Esophagus squamous epithelium (tissue), 5 donors: Measurements from ENCODE around the gene APOL3. TPM values are rescaled to one million over a fixed set of nuclear protein-coding genes. Genes with fewer than 3 reads are reported as not detected.
"Not testable (repeated sequence)": the region's sequence is repeated elsewhere in the genome, so short reads cannot be mapped to it uniquely, and the experiment has no call there.

Experiments used
- DNase-seq: peaks from one replicate; lab custom pipeline; 2025; lab: John Stamatoyannopoulos, UW
- H3K27ac ChIP-seq, 4 donors: fragments of 200-600 bp; sonication (generic); one replicate each; pipeline ENCODE4 v1.5.1; 2016 to 2019; ENCODE audit warnings: mild to moderate bottlenecking in 1 of 4
- H3K27me3 ChIP-seq, 4 donors: fragments of 200-600 bp; sonication (generic); 1 replicate in 3 of 4; 2 replicates in 1 of 4; pipeline versions ENCODE4 v1.5.1 to v1.6.0; 2017 to 2021; ENCODE audit warnings: antibody characterized with exemption in 1 of 4
- H3K36me3 ChIP-seq, 3 donors: fragments of 200-600 bp; sonication (generic); one replicate each; pipeline ENCODE4 v1.5.1; 2016 to 2019
- H3K4me1 ChIP-seq, 3 donors: fragments of 200-600 bp; sonication (generic); one replicate each; pipeline ENCODE4 v1.5.1; 2017 to 2019
- H3K4me3 ChIP-seq, 4 donors: fragments of 200-600 bp; sonication (generic); 1 replicate in 3 of 4; 2 replicates in 1 of 4; pipeline ENCODE4 v1.5.1; 2016 to 2019; ENCODE audit warnings: mild to moderate bottlenecking in 2 of 4, moderate library complexity in 1 of 4
- H3K9me3 ChIP-seq, 3 donors: fragments of 200-600 bp; sonication (generic); one replicate each; pipeline ENCODE4 v1.5.1; 2016 to 2019
- POLR2A ChIP-seq, 4 donors: fragments of 450-650 bp; IDR thresholded peaks; one replicate each; pipeline ENCODE4 v1.6.1; 2017; ENCODE audit warnings: antibody characterized with exemption in 4 of 4, mild to moderate bottlenecking in 4 of 4, moderate library complexity in 3 of 4
- WGBS, 2 donors: methylation state at CpG; one replicate each; pipeline ENCODE4 v1.1.5; 2018; 5-methylcytosine and 5-hydroxymethylcytosine counted together
- intact Hi-C: fragments of 100-400 bp; cut with DNase I; formaldehyde crosslinking; loops from one replicate; pipeline ENCODE4 v1.15.0; 2022
- total RNA-seq, 4 donors: library from RNA; depleted of rRNA; stranded (reverse); fragments of >200 nt; gene quantifications; one replicate each; pipeline ENCODE4 v1.1.0, GENCODE V29; 2016
- TF ChIP-seq, protein P1 (sequence below), 6 experiments: fragments of 450-650 bp in 4 of 6; fragments of 200-600 bp in 2 of 6; sonication (generic) in 2 of 6; IDR thresholded peaks; one replicate each; pipeline ENCODE4 v1.5.1; 2016 to 2019; ENCODE audit warnings: antibody characterized with exemption in 6 of 6, mild to moderate bottlenecking in 4 of 6, moderate library complexity in 4 of 6
- donor health status: DM: yes; HTN: yes; CAD: no.

Gene APOL3
- total RNA-seq, 4 donors from 2014 or later: 6.8 to 48.1 (median 17.0) TPM

DNA sequence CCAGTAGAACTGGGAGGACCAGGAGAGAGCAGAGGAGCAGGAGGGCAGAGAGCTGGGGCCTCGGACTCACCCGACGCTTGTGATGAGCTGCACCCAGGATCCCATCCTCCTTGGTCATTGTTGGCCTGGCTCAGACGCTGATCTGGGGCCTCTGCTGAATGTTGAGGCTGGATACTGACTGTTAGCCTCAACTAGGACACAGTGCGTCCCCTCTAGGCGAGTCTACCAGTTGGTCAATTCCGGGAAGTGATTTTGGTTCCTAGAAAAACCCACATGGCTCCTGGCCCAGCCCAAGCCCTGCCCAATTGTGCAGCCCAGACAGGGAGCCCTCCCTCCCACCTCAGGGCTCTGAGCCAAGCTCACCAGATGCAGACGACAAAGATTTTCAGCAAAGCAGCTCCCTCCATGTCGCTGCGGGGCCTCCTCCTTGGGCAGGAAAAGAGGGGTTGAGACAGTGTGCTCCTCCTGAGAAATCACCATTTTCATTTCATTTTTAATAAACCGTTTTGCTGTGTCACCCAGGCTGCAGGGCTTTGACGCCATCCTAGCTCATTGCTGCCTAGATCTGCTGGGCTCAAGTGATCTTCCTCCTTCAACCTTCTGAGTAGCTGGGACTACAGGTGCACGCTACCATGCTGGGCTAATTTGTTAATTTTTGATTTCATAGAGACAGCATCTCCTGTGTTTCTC, 41.2 kb upstream of the APOL3 start, which contains the start of gene APOL4:
APOL4 (minus strand) TSS at position 180 of the 690 bp plus-strand sequence; CDS start at position 105, 75 bp downstream.
- Histone ChIP-seq H3K27ac (peak within 1 kb of the TSS; percentile 52 to 78 (median 64)), H3K27me3 (no peaks in the 10 kb centered on the region), H3K4me1 (peaks cover 9 to 71% (median 18%) of the 10 kb centered on the region in 3 donors), H3K4me3 (no peak within 1 kb of the TSS), H3K36me3 (no peaks in the 10 kb centered on the region), H3K9me3 (no peaks in the 10 kb centered on the region)
- no peak for TF ChIP-seq POLR2A (IDR thresholded peaks at IDR 0.05)
- TF ChIP-seq, protein P1, sequence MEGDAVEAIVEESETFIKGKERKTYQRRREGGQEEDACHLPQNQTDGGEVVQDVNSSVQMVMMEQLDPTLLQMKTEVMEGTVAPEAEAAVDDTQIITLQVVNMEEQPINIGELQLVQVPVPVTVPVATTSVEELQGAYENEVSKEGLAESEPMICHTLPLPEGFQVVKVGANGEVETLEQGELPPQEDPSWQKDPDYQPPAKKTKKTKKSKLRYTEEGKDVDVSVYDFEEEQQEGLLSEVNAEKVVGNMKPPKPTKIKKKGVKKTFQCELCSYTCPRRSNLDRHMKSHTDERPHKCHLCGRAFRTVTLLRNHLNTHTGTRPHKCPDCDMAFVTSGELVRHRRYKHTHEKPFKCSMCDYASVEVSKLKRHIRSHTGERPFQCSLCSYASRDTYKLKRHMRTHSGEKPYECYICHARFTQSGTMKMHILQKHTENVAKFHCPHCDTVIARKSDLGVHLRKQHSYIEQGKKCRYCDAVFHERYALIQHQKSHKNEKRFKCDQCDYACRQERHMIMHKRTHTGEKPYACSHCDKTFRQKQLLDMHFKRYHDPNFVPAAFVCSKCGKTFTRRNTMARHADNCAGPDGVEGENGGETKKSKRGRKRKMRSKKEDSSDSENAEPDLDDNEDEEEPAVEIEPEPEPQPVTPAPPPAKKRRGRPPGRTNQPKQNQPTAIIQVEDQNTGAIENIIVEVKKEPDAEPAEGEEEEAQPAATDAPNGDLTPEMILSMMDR (IDR thresholded peaks at IDR 0.05): no peak
- intact Hi-C loops: no loop called here
- DNase-seq: no peak
- 28 to 32% methylated on average over 3 to 6 of the region's 13 CpGs for WGBS, 2 donors

DNA sequence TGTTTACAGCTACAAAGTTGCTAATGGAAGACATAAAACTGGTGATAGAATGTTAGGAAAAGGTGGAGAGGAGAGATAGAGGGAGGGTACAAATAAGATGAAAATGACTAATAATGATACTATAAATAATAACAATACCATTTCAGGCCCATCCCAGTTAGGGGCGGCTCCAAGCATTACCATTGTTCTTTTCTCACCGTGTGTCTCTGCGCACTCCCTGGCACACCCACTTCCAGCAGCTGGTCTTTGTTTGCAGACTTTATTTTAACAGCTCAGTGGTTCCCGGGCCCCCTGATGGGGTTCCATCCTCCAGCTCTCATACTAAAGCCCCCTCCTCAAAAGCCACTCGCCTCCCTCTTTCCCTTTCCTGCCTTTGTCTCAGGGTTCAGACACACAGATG, 40.5 kb upstream of the APOL3 start:
- WGBS, 2 donors: no CpG with 5 or more reads among the region's 5 CpGs
- H3K4me3 ChIP-seq, intact Hi-C loops, H3K27me3 ChIP-seq, DNase-seq, H3K9me3 ChIP-seq, H3K36me3 ChIP-seq: not testable (repeated sequence)
- peaks cover 9 to 73% (median 18%) of the 10 kb centered on the region in 3 donors for H3K4me1 ChIP-seq
- H3K27ac ChIP-seq: peak overlapping the region in 1 of 4 donors; percentile 51

DNA sequence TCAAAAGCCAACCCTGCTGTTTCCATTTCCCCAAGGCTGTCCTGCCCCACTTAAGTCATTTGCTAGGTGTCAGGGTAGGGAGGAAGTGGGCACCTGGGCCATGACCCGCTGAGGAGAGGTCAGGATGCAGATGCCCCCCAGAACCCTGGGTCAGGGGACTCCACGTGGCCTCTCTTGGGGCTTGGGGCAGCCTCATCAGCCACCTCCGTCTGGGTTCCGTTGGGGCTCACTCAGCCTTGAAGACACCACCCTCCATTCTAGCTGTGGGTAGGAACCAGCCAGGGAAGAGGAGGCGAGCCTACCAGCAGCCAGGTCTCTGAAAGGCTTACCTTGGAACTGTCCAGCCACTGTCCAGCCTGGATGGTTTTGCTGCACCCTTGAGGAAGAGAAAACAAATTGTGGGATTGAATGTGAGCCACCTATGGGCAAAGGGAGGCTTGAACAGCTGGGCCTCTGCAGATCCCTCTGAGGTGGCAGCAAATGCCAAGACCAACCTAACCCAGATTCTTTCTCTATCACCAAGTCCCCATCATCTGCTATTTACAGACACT, 38.5 kb upstream of the APOL3 start:
- Histone ChIP-seq H3K36me3 (no peaks in the 10 kb centered on the region), H3K27me3 (no peaks in the 10 kb centered on the region), H3K4me1 (peaks cover 9 to 71% (median 18%) of the 10 kb centered on the region in 3 donors), H3K9me3 (no peaks in the 10 kb centered on the region), H3K27ac (no peak overlapping the region), H3K4me3 (no peak overlapping the region)
- TF ChIP-seq, protein P1 (IDR thresholded peaks at IDR 0.05): no peak
- TF ChIP-seq POLR2A (IDR thresholded peaks at IDR 0.05): no peak
- no peak for DNase-seq
- intact Hi-C loops: loop anchor here (10.0 kb wide), 1 partner anchor 76 kb away; no protein-coding TSS in a partner anchor
- 50 to 77% methylated on average over 2 to 4 of the region's 5 CpGs for WGBS, 2 donors

DNA sequence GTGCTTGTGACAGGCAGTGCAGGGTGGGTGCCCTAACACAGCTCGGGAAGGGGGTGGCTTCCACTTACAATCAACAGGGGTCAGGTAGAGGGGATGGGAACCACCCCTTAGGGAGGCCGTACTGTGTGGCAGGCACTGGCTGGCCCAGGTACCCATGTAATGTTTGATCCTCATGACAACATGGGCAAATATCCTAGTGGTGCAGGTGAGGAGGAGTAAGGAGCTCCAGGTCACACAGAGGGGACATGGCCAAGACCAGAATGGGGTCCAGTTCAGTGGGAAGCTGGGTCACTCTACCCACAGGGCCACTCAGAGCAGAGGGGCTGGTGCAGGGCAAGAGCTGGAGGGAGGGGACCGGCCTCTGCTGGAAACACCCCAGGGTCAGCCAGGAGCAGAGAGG, 38.0 kb upstream of the APOL3 start:
- intact Hi-C loops: loop anchor here (10.0 kb wide), 1 partner anchor 76 kb away; no protein-coding TSS in a partner anchor
- Histone ChIP-seq H3K4me3 (no peak overlapping the region), H3K36me3 (no peaks in the 10 kb centered on the region), H3K9me3 (no peaks in the 10 kb centered on the region), H3K27me3 (no peaks in the 10 kb centered on the region), H3K27ac (peak overlapping the region in 1 of 4 donors; percentile 64), H3K4me1 (peaks cover 9 to 66% (median 18%) of the 10 kb centered on the region in 3 donors)
- TF ChIP-seq, protein P1 (IDR thresholded peaks at IDR 0.05): no peak
- TF ChIP-seq POLR2A (IDR thresholded peaks at IDR 0.05): no peak
- 77 to 100% methylated on average over 1 to 3 of the region's 3 CpGs for WGBS, 2 donors
- DNase-seq: no peak

DNA sequence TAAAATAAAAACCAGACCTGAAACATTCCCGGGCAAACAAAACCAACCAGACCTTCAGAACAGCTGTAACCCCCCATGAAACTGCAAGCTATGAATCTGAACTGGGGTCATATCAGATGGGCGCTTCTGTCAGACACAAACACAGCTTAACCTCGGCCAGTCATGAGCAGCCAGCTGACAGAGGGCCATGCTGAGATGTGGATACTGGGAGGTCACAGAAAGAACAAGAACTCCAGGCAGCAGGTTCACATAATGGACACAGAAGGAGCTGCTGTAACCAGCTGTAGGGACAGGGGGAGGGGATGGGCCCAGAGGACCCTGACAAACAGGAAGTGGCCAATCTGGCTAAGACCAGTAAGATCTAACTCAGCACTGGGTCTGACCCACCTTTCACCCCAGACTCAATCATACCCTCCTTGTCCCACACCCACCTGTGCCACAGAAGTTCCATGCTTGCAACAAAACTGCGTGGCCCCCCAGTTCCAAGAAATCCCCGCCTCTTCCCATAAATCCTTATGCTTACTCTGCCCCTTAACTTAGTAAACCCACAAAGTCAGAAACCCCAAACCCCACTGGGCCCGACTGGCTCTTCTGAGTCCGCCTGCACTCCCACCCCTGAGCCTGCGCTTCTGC, 37.1 kb upstream of the APOL3 start:
- Histone ChIP-seq H3K4me1 (peaks cover 9 to 57% (median 18%) of the 10 kb centered on the region in 3 donors), H3K27ac (peak overlapping the region in 2 of 4 donors; percentile 64 to 72), H3K36me3 (no peaks in the 10 kb centered on the region), H3K9me3 (no peaks in the 10 kb centered on the region), H3K27me3 (no peaks in the 10 kb centered on the region), H3K4me3 (no peak overlapping the region)
- 64 to 69% methylated on average over 7 to 8 of the region's 8 CpGs for WGBS, 2 donors
- intact Hi-C loops: loop anchor here (10.0 kb wide), 1 partner anchor 77 kb away; no protein-coding TSS in a partner anchor
- TF ChIP-seq POLR2A (IDR thresholded peaks at IDR 0.05): no peak
- TF ChIP-seq, protein P1 (IDR thresholded peaks at IDR 0.05): no peak
- no peak for DNase-seq
